Mucosa of stomach (tissue), 1 donor: ENCODE data around the gene HMGN3.

Experiments used
- H3K27me3 ChIP-seq: one replicate; pipeline ENCODE4 v1.7.0; 2013; ENCODE audit warnings: mild to moderate bottlenecking, low read length; ENCODE audit not compliant: control insufficient read depth, insufficient read depth
- H3K36me3 ChIP-seq: one replicate; pipeline ENCODE4 v1.7.0; 2013; ENCODE audit warnings: low read length; ENCODE audit not compliant: control insufficient read depth, insufficient read depth
- H3K4me1 ChIP-seq: one replicate; pipeline ENCODE4 v1.7.0; 2013; ENCODE audit warnings: mild to moderate bottlenecking, low read length; ENCODE audit not compliant: control insufficient read depth, insufficient read depth
- H3K4me3 ChIP-seq: one replicate; pipeline ENCODE4 v1.7.0; 2013; ENCODE audit warnings: low read length
- H3K9ac ChIP-seq: one replicate; pipeline ENCODE4 v1.7.0; 2013; ENCODE audit warnings: mild to moderate bottlenecking, low read length, moderate library complexity
- H3K9me3 ChIP-seq: one replicate; pipeline ENCODE4 v1.7.0; 2013; ENCODE audit warnings: mild to moderate bottlenecking, low read length, moderate library complexity; ENCODE audit not compliant: control insufficient read depth
- donor health status: Pancreatic carcinoma.

Gene HMGN3

DNA sequence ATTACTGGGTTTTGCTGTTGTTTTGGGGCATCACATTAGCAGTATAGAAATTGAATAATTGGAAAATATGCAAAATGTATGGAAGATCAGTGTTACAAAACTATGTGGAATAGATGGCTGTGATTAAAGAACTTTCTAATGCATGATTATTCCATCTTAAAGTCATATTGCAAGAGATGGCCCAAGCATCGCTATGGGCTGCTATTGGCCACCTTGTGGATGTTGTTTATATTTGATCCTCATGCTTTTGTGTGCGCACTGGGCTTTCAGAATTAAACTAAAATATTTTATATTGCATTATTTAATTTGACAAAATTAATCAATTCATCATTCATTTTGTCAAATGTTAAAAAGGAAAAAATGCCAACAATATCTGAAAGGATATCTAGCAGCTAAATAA, 16.1 kb upstream of the HMGN3 start:
- Histone ChIP-seq H3K27me3 (no peaks in the 10 kb centered on the region), H3K9me3 (no peaks in the 10 kb centered on the region), H3K4me3 (no peak overlapping the region), H3K36me3 (no peaks in the 10 kb centered on the region), H3K4me1 (no peaks in the 10 kb centered on the region), H3K9ac (no peak overlapping the region)

DNA sequence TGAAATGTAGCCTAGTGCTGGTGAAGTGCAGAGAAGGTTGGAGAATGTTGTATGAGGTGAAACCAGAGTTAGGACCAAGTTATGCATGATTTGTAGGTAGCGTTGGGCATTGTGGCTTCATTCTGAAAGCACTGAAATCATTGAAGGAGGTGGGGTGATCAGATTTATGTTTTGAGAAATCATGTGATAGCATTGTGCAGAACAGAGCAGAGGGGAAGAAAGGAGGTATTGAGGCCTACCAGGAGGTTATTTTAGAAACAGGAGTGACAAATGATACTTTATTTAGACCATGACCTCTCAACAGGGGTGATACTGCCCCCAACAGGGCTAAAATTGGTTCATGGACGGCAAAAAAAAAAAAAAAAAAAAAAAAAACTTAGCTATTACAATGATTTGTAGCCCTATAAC, 15.6 kb upstream of the HMGN3 start:
- Histone ChIP-seq H3K9me3 (no peaks in the 10 kb centered on the region), H3K9ac (no peak overlapping the region), H3K4me3 (no peak overlapping the region)

DNA sequence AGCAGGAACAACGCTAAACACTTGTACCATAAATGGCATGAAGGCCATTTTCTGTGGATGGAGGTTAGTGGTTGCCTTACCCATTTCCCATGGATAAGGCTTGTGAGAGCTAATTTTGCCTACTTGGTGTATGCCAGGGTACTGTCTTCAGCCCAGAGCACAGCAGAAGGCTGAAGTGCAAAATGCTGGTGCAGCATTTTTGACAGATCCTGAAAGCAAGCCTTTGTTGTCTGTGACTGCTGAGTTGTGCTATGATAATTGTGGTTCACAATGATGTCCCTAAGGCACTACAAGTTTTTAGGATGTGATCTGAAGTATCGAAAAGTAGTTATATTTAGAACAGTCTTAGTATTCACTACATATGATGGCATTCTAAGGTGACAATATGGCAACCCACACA, 14.7 kb upstream of the HMGN3 start:
- Histone ChIP-seq H3K36me3 (no peaks in the 10 kb centered on the region), H3K4me1 (no peaks in the 10 kb centered on the region), H3K4me3 (no peak overlapping the region), H3K9me3 (no peaks in the 10 kb centered on the region), H3K9ac (no peak overlapping the region), H3K27me3 (no peaks in the 10 kb centered on the region)

More for the DNA sequence above, 15.6 kb upstream of the HMGN3 start:
- Histone ChIP-seq H3K36me3 (no peaks in the 10 kb centered on the region), H3K27me3 (no peaks in the 10 kb centered on the region), H3K4me1 (no peaks in the 10 kb centered on the region)

DNA sequence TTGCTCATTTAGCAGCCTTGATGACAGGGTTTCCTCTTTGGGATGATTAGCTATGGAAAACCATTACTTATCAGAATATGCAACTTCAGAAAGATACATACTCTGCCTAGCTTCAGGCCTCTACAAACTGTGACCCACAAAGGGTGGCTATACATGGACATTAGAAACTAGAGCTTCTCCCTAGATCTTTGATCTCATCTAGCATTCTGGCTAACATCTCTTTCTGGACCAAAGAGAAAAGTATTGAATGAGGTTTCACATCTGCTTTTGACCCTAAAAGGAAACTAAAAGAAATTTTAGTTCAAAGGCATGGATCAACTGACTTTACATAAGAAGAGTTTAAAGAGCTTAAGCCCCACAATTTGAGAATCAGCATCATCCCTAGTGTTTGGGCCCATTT, 12.4 kb upstream of the HMGN3 start:
- Histone ChIP-seq H3K4me3 (no peak overlapping the region), H3K9me3 (no peaks in the 10 kb centered on the region), H3K9ac (no peak overlapping the region), H3K36me3 (no peaks in the 10 kb centered on the region), H3K27me3 (no peaks in the 10 kb centered on the region), H3K4me1 (no peaks in the 10 kb centered on the region)

DNA sequence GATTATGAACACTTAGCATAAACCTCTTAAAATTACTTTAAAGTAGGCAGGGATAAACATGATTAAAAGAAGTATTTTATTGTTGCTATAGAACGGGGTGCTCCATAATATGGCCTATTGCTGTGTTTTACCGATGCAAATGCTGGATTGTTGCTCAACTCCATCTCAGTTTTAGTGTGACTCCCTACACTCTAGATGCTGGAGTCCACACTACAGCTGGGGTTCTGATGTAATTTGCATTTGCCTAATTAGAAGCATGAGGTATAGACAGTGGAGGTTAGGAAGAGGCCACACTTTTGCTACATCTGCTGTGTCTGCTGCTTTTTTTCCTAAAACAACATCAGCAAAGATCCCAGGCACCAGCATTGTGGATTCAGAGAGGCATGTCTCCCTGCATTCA, 6.7 kb upstream of the HMGN3 start:
- Histone ChIP-seq H3K9me3 (no peaks in the 10 kb centered on the region), H3K36me3 (no peaks in the 10 kb centered on the region), H3K4me1 (peaks cover 9% of the 10 kb centered on the region), H3K4me3 (no peak overlapping the region), H3K27me3 (no peaks in the 10 kb centered on the region), H3K9ac (no peak overlapping the region)

DNA sequence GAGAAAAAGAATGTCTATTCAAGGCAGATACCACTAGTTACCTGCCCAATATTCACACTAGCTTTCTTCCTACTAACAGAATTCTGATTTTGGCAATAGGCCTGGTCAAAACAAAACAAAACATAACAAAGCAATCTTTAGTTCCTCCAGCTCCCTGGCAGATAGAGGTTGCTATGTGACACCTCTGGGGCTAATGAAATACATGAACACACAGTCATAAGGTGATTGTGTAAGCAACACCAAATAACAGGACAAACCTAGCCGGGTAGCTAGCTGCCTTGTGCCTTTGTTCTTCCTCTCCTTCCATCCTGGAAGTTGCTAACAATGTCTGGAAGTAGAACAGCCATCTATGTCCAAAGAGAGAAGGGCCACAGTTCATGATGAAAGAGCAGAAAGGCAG, 6.0 kb upstream of the HMGN3 start:
- no peaks in the 10 kb centered on the region for H3K36me3 ChIP-seq
- no peak overlapping the region for H3K9ac ChIP-seq
- no peaks in the 10 kb centered on the region for H3K9me3 ChIP-seq
- H3K4me3 ChIP-seq = no peak overlapping the region
- H3K4me1 ChIP-seq = peaks cover 9% of the 10 kb centered on the region
- H3K27me3 ChIP-seq = no peaks in the 10 kb centered on the region

DNA sequence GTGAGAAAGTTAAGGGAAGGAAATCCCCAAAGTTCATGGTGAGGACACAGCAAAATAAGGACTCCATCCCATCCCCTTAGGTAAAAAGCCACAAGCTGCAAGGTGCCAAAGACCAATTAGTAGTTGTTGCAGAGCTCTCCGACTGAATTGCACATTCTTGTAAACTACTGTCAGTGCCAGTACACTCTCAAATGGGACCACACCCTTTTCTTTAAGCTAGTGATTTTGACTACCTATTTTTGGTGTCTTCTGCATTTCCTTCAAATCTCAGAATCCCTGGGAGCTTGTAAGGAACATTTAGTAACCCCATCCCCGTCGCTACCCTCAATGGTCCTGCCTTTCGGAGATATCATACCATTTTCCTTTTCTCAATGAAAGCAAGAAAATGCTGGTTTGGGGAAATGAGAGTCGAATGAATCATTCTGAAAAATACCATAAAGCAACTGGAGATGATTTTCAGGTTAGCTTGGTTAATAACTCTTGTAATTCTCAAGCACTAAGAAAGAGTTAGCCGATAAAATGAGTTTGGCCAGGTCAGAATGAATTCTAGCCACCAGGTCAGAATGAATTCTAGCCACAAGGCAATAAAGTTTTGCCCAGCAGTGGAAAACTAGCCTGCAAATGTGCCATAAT, 5.2 kb upstream of the HMGN3 start:
- no peaks in the 10 kb centered on the region for H3K9me3 ChIP-seq
- H3K9ac ChIP-seq = no peak overlapping the region
- no peak overlapping the region for H3K4me3 ChIP-seq
- H3K27me3 ChIP-seq = no peaks in the 10 kb centered on the region
- peaks cover 9% of the 10 kb centered on the region for H3K4me1 ChIP-seq
- H3K36me3 ChIP-seq = no peaks in the 10 kb centered on the region

DNA sequence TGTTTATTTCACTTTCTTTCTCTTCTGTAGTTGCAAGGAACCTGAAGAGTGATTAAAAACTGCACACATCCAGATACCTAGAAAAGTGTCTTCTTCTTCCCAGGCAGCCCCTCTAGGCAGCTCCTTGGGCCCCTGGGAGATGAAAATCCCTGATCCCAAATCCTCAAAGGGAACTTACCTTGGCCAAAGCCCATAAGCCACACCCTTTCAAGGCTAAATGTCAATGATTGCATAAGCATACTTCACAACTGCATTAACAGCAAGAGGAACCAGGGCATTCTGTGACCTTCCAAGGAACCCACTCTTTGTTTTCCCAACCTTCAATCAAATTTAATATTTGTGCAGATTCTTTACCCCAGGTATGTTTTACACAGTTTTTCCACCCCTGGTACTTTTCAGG, 4.4 kb upstream of the HMGN3 start:
- H3K4me3 ChIP-seq = no peak overlapping the region

DNA sequence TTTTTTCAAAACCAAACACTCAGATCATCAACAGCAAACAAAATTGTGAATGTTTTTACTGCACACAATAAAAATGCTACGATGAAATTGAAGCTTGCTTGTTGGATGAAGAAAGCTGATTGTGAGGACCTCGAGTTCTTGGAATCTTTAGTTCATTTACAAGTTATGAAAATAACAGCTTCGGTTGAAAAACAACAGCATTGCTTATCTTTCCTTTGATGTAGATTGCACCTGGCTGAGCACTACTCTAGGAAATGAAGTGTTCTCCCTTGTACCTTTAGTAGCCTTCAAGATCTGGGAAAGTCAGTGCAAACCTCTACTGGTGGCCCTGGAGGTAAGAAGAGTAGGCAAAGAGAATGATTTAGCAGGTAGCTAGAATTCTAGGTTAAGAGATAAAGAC, 2.2 kb upstream of the HMGN3 start:
- Histone ChIP-seq H3K9me3 (no peaks in the 10 kb centered on the region), H3K27me3 (no peaks in the 10 kb centered on the region), H3K9ac (no peak overlapping the region), H3K4me3 (no peak overlapping the region), H3K4me1 (peaks cover 9% of the 10 kb centered on the region), H3K36me3 (no peaks in the 10 kb centered on the region)

More for the DNA sequence above, 4.4 kb upstream of the HMGN3 start:
- no peaks in the 10 kb centered on the region for H3K9me3 ChIP-seq
- H3K27me3 ChIP-seq = no peaks in the 10 kb centered on the region
- H3K36me3 ChIP-seq = no peaks in the 10 kb centered on the region
- H3K9ac ChIP-seq = no peak overlapping the region
- H3K4me1 ChIP-seq = peaks cover 9% of the 10 kb centered on the region

DNA sequence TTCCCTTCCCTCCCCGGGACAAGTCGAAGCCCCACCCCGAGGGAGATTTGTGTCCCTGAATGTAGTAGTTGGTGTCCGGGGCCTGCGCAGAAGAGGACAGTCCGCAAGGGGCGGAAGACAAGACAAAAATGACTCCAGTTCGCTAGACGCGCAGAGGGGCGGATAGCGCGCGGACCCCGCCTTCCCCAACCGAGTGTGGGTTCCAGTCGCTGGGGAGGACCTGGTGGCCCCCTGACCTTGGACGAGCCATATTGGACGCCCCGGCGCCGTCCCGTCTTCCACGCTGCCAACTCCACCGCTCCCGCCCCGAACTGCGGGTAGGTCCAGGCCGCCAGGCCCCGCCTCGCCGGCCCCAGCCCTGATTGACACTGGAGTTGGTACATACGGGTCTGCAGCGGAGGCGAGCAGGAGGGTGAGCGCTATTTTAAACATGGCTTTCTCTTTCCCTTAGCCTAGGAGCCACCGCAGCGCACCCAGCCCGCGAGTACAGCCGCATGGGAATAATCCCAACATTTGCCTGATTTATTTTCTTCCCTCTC, 802 bp downstream of the HMGN3 start:
- Histone ChIP-seq H3K36me3 (no peaks in the 10 kb centered on the region), H3K9ac (peak overlapping the region; percentile 76), H3K9me3 (no peaks in the 10 kb centered on the region), H3K4me3 (peak overlapping the region; percentile 43), H3K27me3 (no peaks in the 10 kb centered on the region), H3K4me1 (peaks cover under 1% of the 10 kb centered on the region)

DNA sequence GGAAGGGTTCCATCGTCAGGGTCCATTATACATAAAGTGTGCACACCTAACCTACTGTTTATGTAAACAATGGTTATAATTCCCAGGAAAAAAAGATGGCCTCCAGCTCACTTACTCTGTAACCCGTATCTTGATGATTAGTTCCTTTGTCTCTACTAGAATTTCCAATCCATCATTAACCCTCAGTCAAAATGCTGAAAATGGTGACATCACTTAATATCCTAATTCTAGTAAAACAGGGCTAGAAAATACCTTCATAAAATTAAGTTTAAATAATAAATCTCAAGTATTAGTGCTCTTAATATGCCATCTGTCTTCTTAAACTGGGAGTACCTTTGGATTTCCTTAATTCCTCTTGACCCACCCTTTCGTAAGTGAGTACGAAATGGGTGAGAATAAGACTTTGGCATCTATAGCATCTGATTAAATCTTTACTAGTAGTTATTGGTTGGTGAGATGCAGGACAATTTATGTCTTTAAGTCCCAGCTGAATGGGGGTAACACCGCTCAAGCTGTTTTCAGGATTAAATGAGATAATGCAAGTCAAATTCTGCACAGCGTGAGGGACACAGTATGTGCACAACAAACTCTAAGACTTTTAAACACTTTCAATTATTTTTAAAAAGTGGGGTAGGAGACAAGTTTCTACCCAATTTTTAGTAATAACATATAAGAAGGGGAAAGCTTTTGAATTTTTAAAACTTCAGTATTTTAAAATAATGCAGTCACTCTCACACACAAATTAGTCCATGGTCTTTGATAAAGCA, 1.6 kb downstream of the HMGN3 start:
- Histone ChIP-seq H3K27me3 (no peaks in the 10 kb centered on the region), H3K4me3 (peak overlapping the region; percentile 43), H3K9ac (peak overlapping the region; percentile 76), H3K9me3 (no peaks in the 10 kb centered on the region), H3K4me1 (no peaks in the 10 kb centered on the region), H3K36me3 (no peaks in the 10 kb centered on the region)

DNA sequence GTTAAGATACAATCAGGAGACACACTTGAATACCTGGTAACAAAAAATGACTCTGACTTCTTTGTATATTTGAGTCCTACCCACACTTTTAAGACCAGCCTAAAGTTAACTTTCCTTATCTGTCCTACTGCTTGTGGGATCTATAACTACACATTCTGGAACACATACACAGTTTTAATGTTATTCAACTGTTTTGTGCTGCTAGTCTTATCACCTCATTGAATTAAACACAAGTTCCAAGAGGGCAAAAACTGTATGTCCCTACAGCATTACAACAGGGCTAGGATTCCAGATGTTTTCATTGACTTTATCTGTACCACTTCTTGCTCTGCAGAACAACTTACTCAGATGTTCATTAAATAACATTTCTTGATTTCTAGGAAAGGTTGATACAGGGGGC, 2.8 kb downstream of the HMGN3 start:
- Histone ChIP-seq H3K4me1 (no peaks in the 10 kb centered on the region), H3K9me3 (no peaks in the 10 kb centered on the region), H3K9ac (no peak overlapping the region), H3K27me3 (no peaks in the 10 kb centered on the region), H3K36me3 (no peaks in the 10 kb centered on the region), H3K4me3 (no peak overlapping the region)
